DMS153 treated with DMSO at 0.1 percent for 48 hours (cell line): Measurements from ENCODE around the gene IGFBPL1.
"Not testable (repeated sequence)": the region's sequence is repeated elsewhere in the genome, so short reads cannot be mapped to it uniquely, and the experiment has no call there.

Source experiments
- DNase-seq: peaks from one replicate; lab custom pipeline; 2025; ENCODE audit not compliant: unreplicated experiment; lab: John Stamatoyannopoulos, UW

Gene IGFBPL1

DNA sequence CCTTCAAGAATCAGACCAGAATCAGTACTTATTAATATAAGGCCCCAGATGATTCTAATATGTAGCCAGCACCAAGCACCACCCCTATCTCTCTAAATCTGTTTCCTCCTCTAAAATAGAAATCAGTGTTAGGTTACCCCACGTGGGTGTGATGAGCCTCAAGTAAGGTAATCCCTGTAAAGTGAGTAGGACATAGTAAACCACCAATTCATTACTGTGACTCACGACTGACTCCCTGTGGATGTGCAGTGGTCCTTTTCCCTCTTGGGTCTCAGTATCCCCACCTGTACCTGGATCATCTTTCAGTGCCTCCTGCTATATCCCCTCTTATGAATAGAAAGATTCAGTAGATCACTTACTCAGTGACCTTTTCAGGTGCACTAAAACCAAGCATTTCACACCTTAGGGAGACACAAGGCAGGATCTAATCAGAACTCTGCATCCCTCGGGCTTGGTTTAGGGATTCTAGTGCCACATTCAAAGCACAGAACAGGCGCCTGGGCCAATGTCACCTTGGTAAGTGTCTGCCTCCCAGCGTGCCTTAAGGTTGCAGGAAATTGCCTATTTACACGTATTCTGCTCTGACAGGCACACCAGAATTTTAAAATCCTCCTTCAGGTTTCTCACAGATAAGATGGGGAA is 43.9 kb downstream of the IGFBPL1 start:
- DNase-seq = no peak

DNA sequence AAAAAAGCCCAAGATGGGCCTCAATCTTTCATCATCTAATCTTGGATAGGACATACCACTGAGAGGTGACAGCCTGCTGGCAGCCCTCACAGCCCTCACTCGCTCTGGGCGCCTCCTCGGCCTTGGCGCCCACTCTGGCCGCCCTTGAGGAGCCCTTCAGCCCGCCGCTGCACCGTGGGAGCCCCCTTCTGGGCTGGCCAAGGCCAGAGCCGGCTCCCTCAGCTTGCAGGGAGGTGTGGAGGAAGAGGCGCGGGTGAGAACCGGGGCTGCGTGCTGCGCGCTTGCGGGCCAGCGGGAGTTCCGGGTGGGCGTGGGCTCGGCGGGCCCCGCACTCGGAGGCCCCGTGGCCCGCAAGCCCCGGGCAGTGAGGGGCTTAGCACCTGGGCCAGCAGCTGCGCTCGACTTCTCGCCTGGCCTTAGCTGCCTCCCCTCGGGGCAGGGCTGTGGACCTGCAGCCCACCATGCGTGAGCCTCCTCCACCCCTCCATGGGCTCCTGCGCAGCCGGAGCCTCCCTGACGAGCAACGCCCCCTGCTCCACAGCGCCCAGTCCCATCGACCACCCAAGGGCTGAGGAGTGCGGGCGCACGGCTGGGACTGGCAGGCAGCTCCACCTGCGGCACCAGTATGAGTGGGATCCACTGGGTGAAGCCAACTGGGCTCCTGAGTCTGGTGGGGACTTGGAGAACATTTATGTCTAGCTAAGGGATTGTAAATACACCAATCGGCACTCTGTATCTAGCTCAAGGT is 46.7 kb downstream of the IGFBPL1 start:
- not testable (repeated sequence) for DNase-seq

DNA sequence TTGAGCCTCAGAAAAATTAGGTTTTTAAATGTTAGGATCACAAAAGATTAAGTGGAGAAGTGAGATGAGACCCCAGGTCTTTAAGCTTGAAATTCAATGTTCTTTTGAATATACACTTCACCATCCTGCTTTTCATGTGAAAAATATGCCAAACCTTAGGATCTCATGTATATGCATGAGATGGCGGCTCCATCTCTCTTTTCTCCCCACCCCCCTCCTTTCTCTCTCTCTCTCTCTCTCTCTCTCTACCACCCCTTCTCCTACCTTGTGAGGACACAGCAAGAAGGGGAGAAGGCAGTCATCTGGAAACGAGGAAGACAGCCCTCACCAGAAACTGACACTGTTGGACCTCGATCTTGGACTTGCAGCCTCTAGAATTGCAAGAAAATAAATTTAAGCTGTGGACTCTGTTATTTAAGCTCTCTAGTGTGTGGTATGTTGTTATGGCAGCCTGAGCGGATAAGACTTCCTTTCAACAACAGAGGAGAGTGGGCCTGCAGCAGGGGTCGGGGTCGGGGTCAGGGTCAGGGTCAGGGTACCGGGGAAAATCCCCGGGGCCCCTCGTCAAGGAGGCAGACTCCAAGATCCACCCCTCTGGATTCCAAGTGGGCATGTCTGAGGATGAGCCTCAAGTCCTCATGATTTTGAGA is 48.1 kb downstream of the IGFBPL1 start:
- DNase-seq = no peak

DNA sequence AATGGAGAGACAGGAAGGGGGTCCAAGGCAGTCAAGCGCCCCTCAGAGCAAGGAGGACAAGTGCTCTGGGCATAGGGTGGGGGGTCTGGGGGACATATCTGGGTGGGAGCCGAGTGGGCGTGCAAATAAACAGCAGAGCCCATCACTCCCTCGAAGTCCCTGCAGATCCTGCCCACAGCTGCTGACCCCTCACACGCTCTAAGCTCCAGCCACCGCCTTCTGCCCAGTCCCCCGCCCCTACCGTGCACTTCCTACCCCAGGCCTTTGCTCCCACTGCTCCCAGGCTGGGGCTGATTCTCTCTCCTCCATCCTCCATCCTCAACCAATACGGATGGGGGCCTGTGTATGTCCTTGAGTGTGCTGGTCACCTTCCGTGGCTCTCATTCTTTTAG is 48.7 kb downstream of the IGFBPL1 start:
- no peak for DNase-seq

DNA sequence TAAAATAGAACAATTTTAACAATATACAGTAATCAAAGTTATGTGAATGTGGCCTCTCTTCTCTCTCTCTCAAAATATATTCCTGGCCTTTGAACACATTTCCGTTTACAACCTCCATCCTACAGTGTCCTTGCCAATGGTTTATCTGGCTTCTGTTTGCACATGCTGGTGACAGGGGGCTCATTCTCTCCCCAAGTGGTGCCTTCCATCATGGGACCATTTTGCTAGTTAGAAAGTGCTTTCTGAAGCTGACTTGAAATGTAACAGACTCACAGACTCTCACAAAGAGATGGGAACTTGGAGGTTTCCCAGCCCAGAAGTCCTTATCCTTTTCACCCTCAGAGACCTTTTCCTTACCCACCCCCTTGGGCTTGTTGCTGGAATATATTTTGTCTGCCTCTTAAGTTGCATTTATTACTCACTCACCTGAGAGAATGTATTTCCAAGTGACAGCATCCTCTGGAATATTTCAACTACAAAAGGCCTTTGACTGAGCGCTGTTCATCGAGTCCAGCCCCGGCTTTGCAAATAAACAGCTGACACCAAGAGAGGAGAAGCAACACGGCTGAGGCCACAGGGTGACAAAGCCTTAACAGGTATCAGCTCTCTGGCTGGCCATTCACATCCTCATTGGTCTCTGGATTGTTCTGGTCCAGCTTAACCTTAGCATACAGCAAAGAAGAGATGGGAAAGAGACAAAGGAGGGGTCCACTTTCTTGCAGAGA is 49.2 kb downstream of the IGFBPL1 start:
- no peak for DNase-seq

DNA sequence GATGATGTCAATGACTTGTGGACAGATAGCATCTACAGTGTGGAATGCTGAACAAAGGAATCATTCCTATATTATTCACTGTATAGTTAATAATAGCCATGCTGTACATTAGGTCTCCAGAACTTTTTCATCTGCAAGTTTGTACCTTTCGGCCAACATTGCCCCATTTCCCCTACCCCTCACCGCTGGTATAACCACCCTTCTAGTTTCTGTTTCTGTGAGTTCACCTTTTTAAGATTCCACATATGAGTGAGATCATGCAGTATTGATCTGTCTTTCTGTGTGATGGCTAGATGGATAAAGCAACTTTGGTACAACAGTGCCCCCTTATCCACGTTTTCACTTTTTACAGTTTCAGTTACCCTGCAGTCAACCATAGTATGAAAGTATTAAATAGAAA is 50.6 kb downstream of the IGFBPL1 start:
- no peak for DNase-seq

DNA sequence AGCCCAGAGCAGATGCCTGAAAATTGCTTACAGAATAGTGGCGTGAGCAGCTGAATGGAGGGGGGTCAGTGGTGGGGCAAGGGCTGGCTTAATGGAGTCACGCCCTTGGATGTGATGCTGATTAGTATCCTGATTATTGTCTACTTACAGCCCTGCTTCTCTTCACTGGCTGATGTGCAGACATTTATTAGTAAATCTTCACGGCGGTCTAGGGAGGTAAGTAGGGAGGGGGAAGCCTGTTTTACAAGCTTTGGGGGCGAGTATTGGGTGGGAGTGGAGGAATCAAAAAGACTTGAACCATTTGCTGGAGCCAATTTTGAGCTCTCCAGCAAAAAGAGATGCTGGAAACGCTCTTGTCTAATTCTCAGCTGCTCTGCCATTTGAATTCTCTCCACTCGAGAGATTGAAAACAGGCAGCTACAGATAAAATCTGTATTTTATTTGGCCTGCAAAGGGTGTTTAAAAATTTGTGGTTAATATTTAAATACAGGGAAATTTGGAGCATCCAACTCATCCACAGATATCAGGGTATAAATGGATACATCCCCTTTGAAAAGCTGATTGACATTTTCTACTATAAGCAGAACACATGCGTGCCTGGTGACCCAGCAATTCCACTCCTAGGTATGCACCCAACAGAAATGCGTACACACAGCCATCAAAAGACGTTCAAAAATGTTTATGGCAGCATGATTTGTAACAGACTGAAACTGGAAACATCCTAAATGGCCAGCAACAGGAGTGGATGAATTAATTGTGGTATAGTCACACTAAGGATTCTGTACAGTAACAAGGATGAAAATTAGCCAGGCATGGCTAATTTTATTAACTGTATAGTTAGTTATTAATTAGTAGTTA is 51.3 kb downstream of the IGFBPL1 start:
- no peak for DNase-seq

DNA sequence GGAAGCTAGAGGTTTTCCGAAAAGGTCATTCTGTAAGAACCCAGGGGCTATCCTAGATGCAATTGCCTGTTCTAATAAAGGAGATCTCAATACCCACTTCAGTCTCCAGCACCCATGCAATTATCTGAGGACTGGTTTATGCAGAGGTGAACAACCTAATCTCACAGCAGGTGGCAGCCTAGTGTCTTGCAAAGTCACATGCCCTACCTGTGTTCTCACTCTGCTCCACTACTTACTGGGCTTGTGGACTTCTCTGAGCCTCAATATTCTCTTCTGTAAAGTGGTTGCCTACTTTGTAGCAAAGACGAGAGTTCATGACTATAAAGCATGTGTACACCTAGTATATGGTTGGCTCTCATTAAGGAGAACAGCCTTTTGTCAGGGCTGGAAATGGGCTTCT is 52.8 kb downstream of the IGFBPL1 start:
- peak; percentile 17 for DNase-seq

DNA sequence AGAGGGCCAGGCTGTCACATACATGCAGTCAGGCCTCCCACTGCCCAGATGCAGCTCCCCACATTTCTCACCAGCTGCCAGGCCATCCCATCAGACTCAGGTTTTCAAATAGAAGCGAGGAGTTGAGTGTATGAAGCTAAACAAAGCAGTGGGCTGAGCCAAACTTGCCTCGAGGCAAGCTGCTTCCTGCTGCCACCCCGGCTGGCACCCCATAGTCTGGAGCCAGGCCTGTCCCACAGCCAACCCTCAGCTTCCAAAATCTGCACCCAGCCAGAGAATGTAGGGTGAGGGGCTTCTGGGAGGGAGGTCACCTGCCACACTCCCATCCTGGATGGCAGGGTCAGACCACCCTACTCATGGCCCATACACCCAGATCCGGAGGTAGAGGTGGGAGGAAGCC is 54.1 kb downstream of the IGFBPL1 start:
- no peak for DNase-seq

DNA sequence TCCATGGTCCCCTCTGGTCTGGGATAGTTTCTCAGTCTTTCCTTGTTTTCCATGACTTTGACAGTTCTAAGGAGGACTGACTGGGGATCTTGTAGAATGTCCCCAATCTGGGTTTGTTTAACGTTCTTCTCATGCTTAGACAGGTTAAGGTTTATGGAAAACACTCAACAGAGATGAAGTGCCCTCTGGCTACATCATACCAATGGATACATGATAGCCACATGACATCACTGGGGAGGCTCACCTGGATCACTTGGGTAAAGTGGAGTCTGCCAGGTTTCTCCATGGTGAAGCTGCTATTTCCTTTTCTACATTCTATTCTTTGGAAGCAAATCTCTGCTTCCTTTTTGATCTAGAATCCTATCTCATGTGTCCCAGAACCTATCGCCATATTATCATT is 55.5 kb downstream of the IGFBPL1 start:
- no peak for DNase-seq

DNA sequence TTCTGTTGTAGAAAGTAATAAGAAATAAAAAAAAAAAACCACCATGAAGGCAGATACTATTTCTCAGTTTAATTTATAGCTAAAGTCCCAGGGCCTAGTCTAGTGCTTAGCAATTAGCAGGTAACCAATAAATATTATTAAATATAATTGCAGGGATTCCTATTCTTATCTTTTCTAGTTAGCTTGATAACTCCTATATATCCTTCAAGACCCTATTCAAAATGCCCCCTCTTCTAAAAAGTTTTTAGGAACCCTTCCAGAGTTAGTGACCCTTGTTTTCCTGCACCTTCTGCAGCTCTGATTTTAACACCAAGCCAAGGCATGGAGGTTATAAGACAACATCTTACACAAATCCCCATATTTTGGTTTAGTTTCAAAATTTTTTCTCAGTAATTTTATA is 56.4 kb downstream of the IGFBPL1 start:
- no peak for DNase-seq

DNA sequence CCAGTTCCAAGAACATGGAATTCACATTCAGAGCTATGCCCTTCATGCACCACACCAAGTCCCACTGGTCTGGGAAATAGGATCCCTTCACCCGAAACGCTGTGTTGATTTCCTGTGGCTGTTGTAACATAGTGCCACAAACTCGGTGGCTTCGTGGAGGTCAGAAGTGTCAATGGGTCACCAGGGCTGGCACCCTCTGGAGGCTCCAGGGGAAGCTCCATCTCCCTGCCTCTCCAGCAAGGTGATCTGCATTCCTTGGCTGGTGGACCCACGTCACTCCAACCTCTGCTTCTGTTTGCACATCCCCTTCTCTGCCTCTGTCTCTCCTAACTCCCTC is 60.7 kb downstream of the IGFBPL1 start:
- no peak for DNase-seq

DNA sequence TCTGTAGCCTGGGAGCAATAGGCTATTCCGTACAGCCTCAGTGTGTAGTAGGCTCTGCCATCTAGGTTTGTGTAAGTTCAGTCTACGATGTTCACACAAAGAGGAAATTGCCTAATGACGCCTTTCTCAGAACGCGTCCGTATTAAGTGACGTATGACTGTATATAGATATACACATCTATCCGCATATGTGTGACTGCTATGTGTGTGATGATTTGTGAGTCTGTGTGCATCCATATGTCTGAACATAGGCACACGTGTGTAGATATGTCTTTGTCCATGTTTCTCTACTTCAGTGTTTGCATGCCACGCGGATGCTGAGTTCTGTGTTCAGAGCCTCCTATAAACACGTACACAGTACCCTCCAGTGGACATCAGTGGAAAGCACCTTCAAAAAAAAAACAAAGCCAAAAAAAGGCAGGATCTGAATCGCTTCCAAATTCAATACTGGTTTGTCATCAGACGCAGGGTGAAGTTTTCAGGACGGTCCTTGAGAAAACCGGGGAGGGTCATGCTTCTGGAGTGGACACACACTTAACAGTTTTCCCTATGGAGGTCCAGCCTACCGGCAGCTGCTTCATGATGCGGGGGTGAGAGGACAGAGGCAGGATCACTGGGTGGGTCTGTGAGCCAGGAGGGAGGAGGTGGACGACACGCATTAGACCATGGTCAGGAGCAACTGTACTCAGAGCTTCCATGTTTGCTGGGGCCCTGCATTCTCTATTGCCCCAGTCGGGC is 61.2 kb downstream of the IGFBPL1 start:
- DNase-seq = peak; percentile 35

DNA sequence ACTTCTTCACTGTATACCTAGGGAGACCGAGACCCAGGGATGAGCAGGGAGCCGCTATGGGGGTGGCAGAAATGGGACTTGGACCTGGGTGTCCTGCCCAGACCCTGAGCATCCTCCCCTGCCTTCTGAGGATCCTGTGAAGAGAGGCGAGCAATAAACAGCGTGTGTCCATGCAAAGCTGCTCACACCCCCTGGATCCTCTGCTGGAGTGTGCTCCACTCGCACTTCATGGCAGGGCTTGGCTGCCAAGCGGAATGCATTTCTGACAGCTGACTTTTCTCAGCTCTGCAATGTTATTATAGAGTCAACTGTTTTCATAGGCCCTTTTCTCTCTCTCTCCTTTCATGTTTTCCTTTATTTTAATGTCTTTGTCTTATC is 62.8 kb downstream of the IGFBPL1 start:
- no peak for DNase-seq

DNA sequence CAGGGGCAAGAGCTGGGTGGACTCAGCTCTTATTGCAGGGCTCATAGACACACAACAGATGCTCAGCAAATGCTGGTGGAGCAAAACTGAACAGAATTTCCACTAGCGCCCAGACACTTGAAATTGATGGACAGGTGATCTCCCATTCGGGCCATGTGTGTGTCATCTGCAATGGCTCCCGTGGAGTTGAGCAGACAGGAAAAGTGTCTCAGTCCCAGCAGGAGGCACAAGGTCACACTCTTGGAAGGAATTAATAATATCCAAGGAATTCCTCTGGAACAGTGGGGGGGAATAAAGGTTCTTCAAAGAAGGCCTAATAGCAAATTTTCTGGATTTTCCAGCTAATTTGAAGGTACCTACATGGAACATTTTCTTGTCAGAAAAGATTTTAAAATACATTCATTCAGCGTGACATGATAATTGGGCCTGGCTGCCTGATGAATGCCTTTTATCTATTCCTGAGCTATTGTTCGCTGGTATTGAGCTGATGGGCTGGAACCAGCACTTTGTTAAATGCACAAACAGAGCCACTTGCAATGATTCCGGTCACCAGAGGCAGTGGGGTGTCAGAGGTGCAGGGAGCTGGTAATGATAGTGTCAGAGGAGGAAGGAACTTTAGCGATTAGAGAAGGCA is 63.3 kb downstream of the IGFBPL1 start:
- no peak for DNase-seq

DNA sequence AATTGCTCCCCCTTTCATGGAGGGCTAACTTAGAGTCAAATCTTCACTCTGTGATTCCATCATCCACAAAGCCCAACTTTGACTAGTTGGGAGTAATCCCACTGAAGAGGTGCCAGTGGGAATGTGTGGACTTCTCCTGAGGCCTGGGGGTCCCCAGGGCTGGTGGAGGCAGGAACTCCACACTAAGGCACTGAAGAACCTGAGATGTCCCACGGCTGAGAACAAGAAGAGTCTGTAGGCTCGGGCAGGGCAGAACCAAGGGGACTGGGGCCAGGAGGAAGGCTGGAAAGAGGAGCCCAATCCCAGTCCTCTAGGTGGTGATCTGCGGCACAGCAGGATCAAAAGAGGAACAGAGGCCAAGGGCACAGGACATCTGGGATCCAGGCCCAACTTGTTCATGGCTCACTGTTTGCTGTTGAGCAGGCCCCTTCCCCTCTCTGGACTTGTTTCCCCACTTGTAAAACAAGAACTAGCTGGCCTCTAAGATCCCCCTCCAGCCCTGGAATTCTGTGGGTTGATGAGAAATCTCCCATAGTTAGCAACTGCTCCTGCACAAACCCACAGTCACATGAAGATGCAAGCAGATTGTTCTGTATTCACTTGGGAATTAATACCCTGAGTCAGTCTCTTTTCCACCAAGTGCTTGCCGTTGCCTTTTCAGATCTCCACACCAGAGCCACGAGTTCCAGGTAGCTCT is 64.4 kb downstream of the IGFBPL1 start:
- no peak for DNase-seq

DNA sequence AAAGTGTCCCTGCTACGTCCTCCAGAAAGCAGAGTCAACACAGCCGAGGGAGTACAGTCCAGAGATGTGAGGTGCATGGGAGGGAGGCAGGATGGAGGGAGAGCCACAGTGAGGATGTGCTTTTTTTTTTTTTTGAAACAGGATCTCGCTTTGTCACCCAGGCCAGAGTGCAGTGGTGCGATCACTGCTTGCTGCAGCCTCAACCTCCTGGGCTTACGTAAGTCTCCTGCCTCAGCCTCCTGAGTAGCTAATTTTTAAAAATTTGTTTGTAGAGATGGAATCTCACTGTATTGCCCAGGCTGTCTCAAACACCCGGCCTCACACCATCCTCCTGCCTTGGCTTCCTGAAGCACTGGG is 65.0 kb downstream of the IGFBPL1 start:
- no peak for DNase-seq

DNA sequence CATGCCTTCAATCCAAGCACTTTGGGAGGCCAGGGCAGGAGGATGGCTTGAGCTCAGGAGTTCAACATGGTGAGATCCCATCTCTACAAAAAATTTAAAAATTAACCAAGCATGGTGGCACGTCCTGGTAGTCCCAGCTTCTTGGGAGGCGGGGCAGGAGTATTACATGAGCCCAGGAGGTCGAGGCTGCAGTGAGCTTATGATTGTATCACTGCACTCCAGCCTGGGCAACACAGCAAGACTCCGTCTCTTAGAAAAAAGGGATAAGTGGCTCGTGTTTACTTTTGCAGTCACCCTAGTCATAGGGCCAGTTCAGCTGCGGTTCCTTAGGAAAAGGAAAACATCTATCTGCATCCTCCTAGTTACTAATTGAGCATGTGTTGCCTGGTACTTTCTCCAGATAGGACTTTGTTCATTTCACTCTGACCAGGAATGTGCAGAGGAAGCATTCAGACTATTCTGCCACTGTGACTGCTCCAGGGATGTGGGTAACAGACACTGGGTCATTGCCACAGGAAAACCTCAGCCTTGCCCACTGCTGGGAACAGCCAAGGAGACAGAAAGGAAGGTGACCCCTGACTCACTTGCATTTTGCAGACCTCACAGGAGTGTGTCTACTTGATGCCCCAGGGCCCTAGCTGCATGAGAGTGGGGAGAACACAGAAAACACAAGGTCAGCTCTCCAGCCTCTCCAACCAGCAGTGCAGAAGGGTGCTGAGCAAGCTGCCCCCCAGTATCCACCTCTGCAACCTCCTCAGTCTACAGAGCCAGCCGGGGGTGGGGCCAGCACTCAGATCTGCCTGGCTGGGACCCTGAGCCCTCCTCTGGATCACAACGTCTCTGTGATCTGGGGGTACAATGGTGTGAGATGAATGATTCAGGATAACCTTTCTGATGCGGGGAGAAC is 65.6 kb downstream of the IGFBPL1 start:
- DNase-seq = no peak
